Right cardiac atrium (tissue), 5 donors: ENCODE data around the gene GLIS2. TPM values are rescaled to one million over a fixed set of nuclear protein-coding genes. Genes with fewer than 3 reads are reported as not detected.

Source experiments
- ATAC-seq, 2 donors: fragments of 200-7000 bp; cut with Tn5 transposase; one replicate each; pipeline versions ENCODE4 v1.8.0 to v1.9.1; 2020; ENCODE audit warnings: moderate library complexity in 2 of 2, mild to moderate bottlenecking in 1 of 2
- DNase-seq, 3 donors: peaks; one replicate each; pipeline ENCODE4 v3.0.0-alpha.2; 2020
- H3K27ac ChIP-seq: one replicate; pipeline ENCODE4 v1.5.1; 2013; ENCODE audit warnings: mild to moderate bottlenecking, low read length, control low read depth, moderate library complexity
- H3K27me3 ChIP-seq: one replicate; pipeline ENCODE4 v1.6.1; 2013; ENCODE audit not compliant: control insufficient read depth, insufficient read depth
- H3K4me1 ChIP-seq: one replicate; pipeline ENCODE4 v1.6.1; 2013; ENCODE audit warnings: low read length; ENCODE audit not compliant: control insufficient read depth, insufficient read depth
- H3K4me3 ChIP-seq: one replicate; pipeline ENCODE4 v1.5.1; 2013; ENCODE audit warnings: low read length, control low read depth
- H3K9me3 ChIP-seq: one replicate; pipeline ENCODE4 v1.6.1; 2013; ENCODE audit warnings: low read length; ENCODE audit not compliant: control insufficient read depth
- WGBS: extraction: QIAGEN DNeasy Blood & Tissue Kit; methylation state at CpG from one replicate; pipeline ENCODE4 v1.1.7; 2013; 5-methylcytosine and 5-hydroxymethylcytosine counted together
- intact Hi-C, 4 donors: fragments of 100-400 bp; cut with DNase I; formaldehyde crosslinking; loops; one replicate each; pipeline versions ENCODE4 v1.11.0 to v1.14.0; 2022 to 2023
- long read RNA-seq, 4 donors: library from polyadenylated mRNA; unstranded; transcript quantifications; one replicate each; pipeline ENCODE4 v2.0.0, GENCODE V29; 2020 to 2021
- polyA plus RNA-seq: library from polyadenylated mRNA; stranded (reverse); fragments of 200-250 nt; gene quantifications from one replicate; pipeline ENCODE4 v1.2.3, GENCODE V29; 2013
- total RNA-seq, 4 donors: library from RNA; stranded (reverse); fragmentation: NEBNext Ultra II Directional; extraction: Animal tissue kit (Norgen Biotek cat#: 25700); gene quantifications; one replicate each; pipeline ENCODE4 v1.2.1, GENCODE V29; 2021
- donor health status: healthy with polysubstance abuse.
- donor health status: DM: no; HTN: yes; CAD: no.
- donor health status: DM: no; HTN: no; CAD: no.
- donor health status: DM: no; HTN: yes; CAD: no; lungs with severe emphysema.
- donor health status: DM: yes; HTN: yes; CAD: no.

The GLIS2 gene
- total RNA-seq (10 to 100 TPM; 20.0 to 34.6 (median 33.1) TPM), polyA plus RNA-seq (15.2 TPM)
- long read RNA-seq, donor 1, partial matches to known transcripts: 1 of 57 reads
- long read RNA-seq, donor 1, other reads (novel, unspliced or antisense): 56 of 57 reads
- long read RNA-seq, donor 2, partial matches to known transcripts: 23 of 23 reads
- long read RNA-seq, donor 2, other reads (novel, unspliced or antisense): 0 of 23 reads
- long read RNA-seq, donor 3, partial matches to known transcripts: 0 of 48 reads
- long read RNA-seq, donor 3, other reads (novel, unspliced or antisense): 48 of 48 reads
- long read RNA-seq, donor 4, partial matches to known transcripts: 0 of 23 reads
- long read RNA-seq, donor 4, other reads (novel, unspliced or antisense): 23 of 23 reads

GRCh38 chr16:4315186-4316107 is at the start of gene GLIS2:
Gene GLIS2 (plus strand): TSS chr16:4316067. CDS start chr16:4332281, 16,214 bp downstream.
- intact Hi-C loops: no loop called here
- H3K27ac ChIP-seq: peak within 1 kb of the TSS; percentile 86

DNA sequence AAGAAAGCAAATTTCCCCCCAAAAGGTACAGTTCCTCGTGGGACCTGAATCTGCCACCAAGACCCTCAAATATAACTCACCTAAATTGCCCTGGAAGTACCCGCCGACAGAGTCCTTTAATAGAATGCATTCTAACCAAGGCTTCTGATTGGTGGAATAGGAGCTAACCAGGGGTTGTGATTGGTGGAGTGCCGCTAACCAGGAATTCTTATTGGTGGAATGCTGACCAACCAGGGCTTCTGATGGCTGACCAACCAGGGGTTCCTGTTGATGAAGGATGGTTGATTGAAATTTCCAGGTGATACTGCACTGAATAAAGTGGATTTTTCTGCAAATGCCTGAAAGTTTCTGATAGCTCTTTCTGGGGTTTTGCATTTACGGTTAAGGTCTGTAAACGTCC is 49.5 kb upstream of the GLIS2 start:
- Histone ChIP-seq H3K9me3 (no peaks in the 10 kb centered on the region), H3K4me1 (no peaks in the 10 kb centered on the region), H3K27me3 (no peaks in the 10 kb centered on the region), H3K4me3 (no peak overlapping the region), H3K27ac (no peak overlapping the region)
- peak in 1 of 3 donors; percentile 4 for DNase-seq
- intact Hi-C loops: no loop called here
- ATAC-seq: no peak
- WGBS: 96% methylated on average over 6 of the region's 6 CpGs

More at GRCh38 chr16:4315186-4316107, at the start of gene GLIS2:
- under 1% methylated on average over 97 of the region's 115 CpGs for WGBS
- no peaks in the 10 kb centered on the region for H3K9me3 ChIP-seq
- peaks cover 20% of the 10 kb centered on the region for H3K4me1 ChIP-seq
- DNase-seq (peak; percentile 81 to 92 (median 92)), ATAC-seq (peak; percentile 77 to 81)
- H3K27me3 ChIP-seq: no peaks in the 10 kb centered on the region
- peak within 1 kb of the TSS; percentile 89 for H3K4me3 ChIP-seq

GRCh38 chr16:4270091-4270490 is 45.8 kb upstream of the GLIS2 start:
- DNase-seq (peak in 1 of 3 donors; percentile 24), ATAC-seq (no peak)
- Histone ChIP-seq H3K4me3 (no peak overlapping the region), H3K27ac (no peak overlapping the region), H3K4me1 (no peaks in the 10 kb centered on the region), H3K27me3 (no peaks in the 10 kb centered on the region), H3K9me3 (no peaks in the 10 kb centered on the region)
- intact Hi-C loops: no loop called here
- WGBS: 87% methylated on average over 5 of the region's 5 CpGs

DNA sequence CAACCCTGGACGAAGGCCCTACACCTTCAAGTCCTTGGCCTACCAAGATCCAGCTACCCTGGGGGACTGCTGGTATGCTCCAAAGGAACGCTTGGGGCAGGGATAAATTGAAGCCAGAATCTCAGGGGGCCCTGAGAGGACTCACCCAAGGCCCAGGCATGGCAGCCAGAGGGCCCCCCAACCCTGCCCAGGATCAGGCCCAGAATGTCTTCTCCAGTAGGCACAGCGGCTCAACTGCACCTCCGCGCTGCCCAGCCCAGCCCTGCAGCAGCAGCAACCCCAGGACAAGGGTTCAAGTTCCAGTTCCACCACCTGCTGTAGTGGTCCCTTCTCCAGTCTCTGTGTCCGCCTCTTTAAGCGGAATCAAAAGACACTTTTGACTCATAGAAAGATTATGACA is 45.3 kb upstream of the GLIS2 start:
- intact Hi-C loops: no loop called here
- DNase-seq: peak in 1 of 3 donors; percentile 56
- H3K4me1 ChIP-seq: no peaks in the 10 kb centered on the region
- no peak for ATAC-seq
- H3K27me3 ChIP-seq: no peaks in the 10 kb centered on the region
- no peak overlapping the region for H3K27ac ChIP-seq
- H3K9me3 ChIP-seq: no peaks in the 10 kb centered on the region
- H3K4me3 ChIP-seq: no peak overlapping the region
- 91% methylated on average over 7 of the region's 7 CpGs for WGBS

- DNase-seq (peak; percentile 94 to 98 (median 96)), ATAC-seq (peak; percentile 88 to 89)
- no peaks in the 10 kb centered on the region for H3K9me3 ChIP-seq
- peak overlapping the region; percentile 93 for H3K4me3 ChIP-seq
- peak overlapping the region; percentile 54 for H3K27ac ChIP-seq
- no peaks in the 10 kb centered on the region for H3K27me3 ChIP-seq
- under 1% methylated on average over 72 of the region's 72 CpGs for WGBS
- intact Hi-C loops: no loop called here
- H3K4me1 ChIP-seq: no peaks in the 10 kb centered on the region
Observed at GRCh38 chr16:4271176-4272113, 44.4 kb upstream of the GLIS2 start.

DNA sequence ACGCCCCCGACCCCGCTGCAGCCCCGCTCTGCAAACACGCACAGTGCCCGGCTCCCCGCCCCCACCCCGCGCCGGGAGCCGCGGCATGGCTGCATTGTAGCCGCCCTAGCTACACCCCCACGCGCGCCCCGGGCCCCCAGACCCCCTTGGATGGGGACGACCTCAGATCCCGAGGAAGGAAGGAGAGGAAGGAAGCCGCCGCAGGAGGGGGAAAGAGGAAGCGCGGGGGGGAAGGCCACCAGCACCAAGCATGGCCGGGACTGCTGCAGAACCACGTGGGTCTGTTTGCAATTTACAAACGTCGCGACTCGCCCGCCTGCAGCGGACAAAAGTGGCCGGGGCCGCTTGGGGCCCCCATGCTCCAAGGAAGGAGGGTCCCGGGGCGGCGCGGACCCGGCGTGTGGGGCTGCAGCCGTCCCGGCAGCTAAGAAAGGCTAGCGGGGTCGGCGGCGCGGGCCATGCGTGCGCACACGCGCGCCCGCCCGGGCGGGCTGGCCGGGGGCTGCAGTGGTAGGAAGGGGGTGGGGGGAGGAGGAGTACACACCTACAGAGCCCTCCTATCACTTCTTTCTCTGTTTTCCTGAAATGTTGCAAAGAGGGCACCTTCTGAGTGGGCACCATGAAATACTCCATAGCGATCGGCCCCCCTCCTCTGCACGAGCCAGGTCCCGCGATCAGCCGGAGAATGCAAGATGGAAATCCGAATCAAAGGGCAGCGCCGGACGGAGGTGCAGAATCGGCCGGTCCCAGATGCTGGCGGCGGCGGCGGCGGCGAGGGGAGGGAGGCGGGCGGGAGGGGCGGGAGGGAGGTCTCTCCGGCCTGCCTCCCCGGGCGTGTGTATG is 43.5 kb upstream of the GLIS2 start:
- Histone ChIP-seq H3K27ac (peak overlapping the region; percentile 50), H3K27me3 (no peaks in the 10 kb centered on the region), H3K4me1 (no peaks in the 10 kb centered on the region), H3K4me3 (peak overlapping the region; percentile 93), H3K9me3 (no peaks in the 10 kb centered on the region)
- WGBS: under 1% methylated on average over 79 of the region's 79 CpGs
- DNase-seq (peak in 2 of 3 donors; percentile 61 to 85), ATAC-seq (peak in 1 of 2 donors; percentile 17)
- intact Hi-C loops: no loop called here

- ATAC-seq: peak; percentile 61 to 77
- H3K27ac ChIP-seq: peak overlapping the region; percentile 87
- 2% methylated on average over 25 of the region's 25 CpGs for WGBS
- intact Hi-C loops: no loop called here
- peak; percentile 73 to 87 (median 86) for DNase-seq
- no peaks in the 10 kb centered on the region for H3K9me3 ChIP-seq
- H3K4me1 ChIP-seq: no peaks in the 10 kb centered on the region
- H3K27me3 ChIP-seq: no peaks in the 10 kb centered on the region
- peak overlapping the region; percentile 93 for H3K4me3 ChIP-seq
Observed at GRCh38 chr16:4273858-4274311, 42.0 kb upstream of the GLIS2 start.

GRCh38 chr16:4275861-4276260 is 40.0 kb upstream of the GLIS2 start:
- intact Hi-C loops: no loop called here
- H3K27ac ChIP-seq: no peak overlapping the region
- 86% methylated on average over 6 of the region's 6 CpGs for WGBS
- ATAC-seq: no peak
- no peaks in the 10 kb centered on the region for H3K9me3 ChIP-seq
- no peak overlapping the region for H3K4me3 ChIP-seq
- no peaks in the 10 kb centered on the region for H3K4me1 ChIP-seq
- H3K27me3 ChIP-seq: no peaks in the 10 kb centered on the region
- peak in 1 of 3 donors; percentile 43 for DNase-seq

DNA sequence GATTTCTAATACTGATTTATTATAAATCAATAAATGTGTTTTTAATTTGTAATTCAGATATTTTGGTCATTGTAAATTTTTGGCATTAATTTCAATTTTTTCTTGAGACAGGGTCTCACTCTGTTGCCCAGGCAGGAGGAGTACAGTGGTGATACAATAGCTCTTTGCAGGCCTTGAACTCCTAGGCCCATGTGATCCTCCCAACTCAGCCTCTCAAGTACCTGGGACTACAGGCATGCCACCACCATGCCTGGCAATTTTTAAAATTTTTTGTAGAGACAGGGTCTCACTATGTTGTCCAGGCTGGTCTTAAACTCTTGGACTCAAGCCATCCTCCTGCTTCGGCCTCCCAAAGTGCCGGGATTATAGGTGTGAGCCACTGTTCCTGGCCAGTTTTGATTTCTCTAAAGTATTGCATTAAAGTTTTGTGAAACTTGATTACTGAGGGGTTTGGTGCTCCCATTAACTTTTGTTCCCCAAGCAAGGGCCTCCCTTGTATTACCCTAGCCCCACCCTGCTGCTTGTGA is 37.8 kb upstream of the GLIS2 start:
- WGBS: 96% methylated on average over 2 of the region's 2 CpGs
- intact Hi-C loops: no loop called here
- ATAC-seq: no peak
- DNase-seq: no peak
- Histone ChIP-seq H3K9me3 (no peaks in the 10 kb centered on the region), H3K4me3 (no peak overlapping the region), H3K27me3 (no peaks in the 10 kb centered on the region), H3K27ac (no peak overlapping the region), H3K4me1 (no peaks in the 10 kb centered on the region)
